ENCODE results near the gene UBAC2. TPM values are rescaled to one million over a fixed set of nuclear protein-coding genes. Genes with fewer than 3 reads are reported as not detected.
"Not testable (repeated sequence)": the region's sequence is repeated elsewhere in the genome, so short reads cannot be mapped to it uniquely, and the experiment has no call there.

UBAC2 gene
- total RNA-seq, 1 experiment from 2014 or later: 96.0 TPM

DNA sequence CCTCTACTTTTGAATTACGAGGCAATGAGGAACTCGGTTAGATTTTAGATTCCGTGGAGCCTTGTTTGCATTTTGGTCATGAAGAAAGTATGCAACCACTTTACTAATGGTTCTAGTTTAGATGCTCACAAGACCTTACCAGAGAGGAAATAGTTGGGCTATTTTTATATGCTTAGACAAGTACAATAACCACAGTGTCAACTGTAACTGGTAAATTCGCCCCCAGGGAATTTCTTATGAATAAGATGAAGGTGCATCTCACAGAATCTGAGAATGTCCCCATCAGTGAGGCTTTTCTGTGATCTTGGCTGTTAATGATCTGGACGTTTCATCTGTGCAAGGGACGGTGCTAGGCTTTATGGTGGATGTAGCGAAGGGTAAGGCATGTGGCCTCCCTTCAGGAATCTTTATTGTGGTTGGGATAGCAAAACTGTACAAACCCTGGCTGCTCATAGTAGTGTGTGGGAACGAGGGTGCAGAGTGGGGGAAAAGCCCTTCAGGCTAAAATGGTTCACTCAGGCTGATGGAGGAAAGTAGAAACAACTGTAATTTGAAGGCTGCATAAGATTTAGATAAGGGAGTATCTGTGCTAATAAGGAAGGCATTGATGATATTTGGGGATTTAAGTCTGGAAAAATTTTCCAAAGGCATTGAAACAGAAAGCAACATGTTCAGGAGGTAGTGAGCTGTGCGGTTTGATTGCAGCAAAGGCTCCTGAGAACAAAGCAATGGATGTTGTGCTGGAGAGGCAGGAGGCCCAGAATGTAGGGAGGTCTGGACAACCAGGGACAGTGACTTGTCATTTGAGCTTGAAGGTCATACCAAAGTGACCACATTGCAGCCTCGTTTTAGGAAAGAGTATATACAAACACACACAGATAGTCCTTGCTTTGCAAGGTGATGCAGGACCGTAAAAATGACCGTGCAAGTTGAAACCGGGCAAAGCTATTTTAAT lies 28.4 kb downstream of the UBAC2 start:
- no peak for DNase-seq (ENCODE audit: low spot score)
- in situ Hi-C loops (cut with HindIII; ENCODE audit: low sequenced_read_pairs): no loop called here

DNA sequence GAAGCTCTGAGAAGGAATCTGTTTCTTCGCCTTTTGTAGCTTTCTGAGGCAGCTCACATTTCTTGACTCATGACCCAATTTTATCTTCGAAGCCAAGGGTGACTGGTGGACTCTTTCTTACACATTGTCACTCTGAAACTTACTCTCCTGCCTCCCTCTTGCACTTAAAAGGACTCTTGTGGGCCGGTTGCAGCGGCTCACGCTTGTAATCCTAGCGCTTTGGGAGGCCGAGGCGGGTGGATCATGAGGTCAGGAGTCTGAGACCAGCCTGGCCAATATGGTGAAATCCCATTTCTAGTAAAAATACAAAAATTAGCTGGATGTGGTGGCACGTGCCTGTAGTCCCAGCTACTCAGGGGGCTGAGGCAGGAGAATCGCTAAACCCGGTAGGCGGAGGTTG lies 29.9 kb downstream of the UBAC2 start:
- DNase-seq (ENCODE audit: low spot score); in situ Hi-C loops (cut with HindIII; ENCODE audit: low sequenced_read_pairs): not testable (repeated sequence)

DNA sequence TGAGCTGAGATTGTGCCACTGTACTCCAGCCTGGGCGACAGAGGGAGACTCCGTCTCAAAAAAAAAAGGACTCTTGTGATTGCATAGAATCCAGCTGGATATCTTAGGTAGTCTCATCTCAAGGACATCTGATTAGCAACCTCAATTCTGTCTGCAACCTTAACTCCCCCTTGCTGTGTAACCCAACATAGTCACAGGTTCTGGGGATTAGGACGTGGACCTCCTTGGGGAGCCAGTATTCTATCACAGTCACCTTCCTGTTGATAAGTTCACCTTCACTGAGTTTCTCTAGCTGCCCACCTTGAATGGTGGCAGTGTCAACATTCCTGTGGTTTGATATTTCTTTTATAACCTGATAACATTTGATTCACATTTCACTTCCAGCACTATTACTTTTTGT lies 30.3 kb downstream of the UBAC2 start:
- DNase-seq (ENCODE audit: low spot score): no peak
- in situ Hi-C loops (cut with HindIII; ENCODE audit: low sequenced_read_pairs): no loop called here

DNA sequence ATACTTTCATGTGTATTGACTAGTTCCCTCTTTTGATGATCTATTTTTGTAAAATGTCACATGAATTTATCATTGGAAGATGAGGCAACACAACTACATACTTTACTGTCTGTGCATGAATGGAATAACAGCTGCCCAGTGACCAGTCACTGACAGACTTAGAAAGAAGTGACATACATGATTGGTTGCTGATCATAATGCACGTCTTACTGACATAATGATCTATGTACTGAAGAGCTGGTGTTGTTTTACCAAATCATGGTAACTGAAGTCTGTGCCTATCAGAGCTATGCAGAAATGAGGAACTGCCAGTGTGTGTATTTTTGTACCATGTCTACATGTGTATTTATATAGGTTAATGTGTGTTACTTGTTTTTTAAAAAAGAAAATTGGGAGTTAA lies 31.1 kb downstream of the UBAC2 start:
- in situ Hi-C loops (cut with HindIII; ENCODE audit: low sequenced_read_pairs): no loop called here
- no peak for DNase-seq (ENCODE audit: low spot score)

DNA sequence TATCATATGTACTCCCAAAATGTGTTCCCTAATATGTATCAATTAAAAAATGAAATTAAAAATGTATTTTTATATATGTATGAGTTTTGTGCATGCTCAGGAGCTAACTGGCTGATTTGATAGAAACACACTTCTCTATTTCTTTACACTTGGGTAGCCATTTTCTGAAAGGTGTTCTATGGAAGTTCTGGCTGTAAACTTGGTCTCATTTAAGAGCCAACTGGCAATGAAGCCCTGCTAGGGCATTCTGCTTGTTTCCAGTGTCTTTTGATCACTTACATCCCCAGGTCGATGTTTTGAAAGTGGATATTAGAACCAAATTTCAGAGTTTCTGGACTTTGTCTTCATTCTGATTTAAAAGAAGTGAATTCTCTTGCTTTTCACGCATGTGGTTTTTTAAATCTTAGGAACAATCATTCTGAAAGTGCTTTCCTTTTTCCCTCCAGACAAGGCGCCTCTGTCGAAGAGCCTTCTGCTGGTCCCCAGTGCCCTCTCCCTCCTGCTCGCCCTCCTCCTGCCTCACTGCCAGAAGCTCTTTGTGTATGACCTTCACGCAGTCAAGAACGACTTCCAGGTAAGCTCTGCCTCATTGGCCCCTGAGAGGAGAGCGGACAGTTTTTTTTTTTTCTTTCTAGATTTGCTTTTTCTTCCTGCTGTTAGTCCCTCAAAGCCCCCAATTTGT lies 37.5 kb downstream of the UBAC2 start:
- no peak for DNase-seq (ENCODE audit: low spot score)
- in situ Hi-C loops (cut with HindIII; ENCODE audit: low sequenced_read_pairs): no loop called here

DNA sequence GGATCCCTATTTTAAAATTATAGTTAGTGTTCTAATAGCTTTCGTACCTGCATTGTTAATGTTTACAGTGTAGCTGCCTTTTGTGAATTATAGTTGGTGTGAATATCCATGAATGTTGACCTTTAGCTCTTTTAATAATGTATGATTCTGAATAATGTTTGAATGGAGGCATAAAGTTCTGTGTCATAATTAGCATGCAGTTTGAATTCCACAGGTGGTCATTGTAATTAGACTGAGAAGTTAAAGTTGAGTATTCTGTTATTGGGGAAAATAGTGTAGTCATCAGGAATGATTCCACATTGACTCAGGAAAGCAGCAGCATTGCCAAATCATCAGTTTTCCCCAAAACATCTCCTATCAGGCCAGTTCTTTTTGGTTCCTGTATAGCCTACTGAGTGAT lies 45.4 kb downstream of the UBAC2 start:
- DNase-seq (ENCODE audit: low spot score): no peak
- in situ Hi-C loops (cut with HindIII; ENCODE audit: low sequenced_read_pairs): no loop called here

DNA sequence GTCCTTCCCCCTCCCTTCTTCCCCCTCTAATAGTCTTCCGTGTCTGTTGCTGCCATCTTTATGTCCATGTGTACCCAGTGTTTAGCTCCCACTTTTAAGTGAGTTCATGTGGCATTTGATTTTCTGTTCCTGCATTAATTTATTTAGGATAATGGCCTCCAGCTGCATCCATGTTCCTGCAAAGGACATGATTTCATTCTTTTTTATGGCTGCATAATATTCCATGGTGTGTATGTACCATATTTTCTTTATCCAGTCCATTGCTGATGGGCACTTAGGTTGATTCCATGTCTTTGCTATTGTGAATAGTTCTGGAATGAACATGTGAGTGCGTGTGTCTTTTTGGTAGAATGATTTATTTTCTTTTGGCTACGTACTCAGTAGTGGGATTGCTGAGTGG lies 48.5 kb downstream of the UBAC2 start:
- DNase-seq (ENCODE audit: low spot score); in situ Hi-C loops (cut with HindIII; ENCODE audit: low sequenced_read_pairs): not testable (repeated sequence)

DNA sequence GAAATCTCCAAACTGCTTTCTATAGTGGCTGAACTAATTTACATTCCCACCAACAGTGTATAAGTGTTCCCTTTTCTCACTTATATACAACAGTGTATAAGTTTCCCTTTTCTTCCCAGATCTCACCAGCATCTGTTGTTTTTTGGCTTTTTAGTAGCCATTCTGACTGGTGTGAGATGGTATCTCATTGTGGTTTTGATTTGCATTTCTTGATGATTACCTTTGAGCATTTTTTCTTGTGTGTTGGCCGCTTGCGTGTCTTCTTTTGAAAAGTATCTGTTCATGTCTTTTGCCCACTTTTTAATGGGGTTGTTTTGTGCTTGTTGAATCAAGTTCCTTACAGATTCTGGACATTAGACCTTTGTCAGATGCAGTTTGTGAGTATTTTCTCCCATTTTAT lies 49.0 kb downstream of the UBAC2 start:
- in situ Hi-C loops (cut with HindIII; ENCODE audit: low sequenced_read_pairs); DNase-seq (ENCODE audit: low spot score): not testable (repeated sequence)

DNA sequence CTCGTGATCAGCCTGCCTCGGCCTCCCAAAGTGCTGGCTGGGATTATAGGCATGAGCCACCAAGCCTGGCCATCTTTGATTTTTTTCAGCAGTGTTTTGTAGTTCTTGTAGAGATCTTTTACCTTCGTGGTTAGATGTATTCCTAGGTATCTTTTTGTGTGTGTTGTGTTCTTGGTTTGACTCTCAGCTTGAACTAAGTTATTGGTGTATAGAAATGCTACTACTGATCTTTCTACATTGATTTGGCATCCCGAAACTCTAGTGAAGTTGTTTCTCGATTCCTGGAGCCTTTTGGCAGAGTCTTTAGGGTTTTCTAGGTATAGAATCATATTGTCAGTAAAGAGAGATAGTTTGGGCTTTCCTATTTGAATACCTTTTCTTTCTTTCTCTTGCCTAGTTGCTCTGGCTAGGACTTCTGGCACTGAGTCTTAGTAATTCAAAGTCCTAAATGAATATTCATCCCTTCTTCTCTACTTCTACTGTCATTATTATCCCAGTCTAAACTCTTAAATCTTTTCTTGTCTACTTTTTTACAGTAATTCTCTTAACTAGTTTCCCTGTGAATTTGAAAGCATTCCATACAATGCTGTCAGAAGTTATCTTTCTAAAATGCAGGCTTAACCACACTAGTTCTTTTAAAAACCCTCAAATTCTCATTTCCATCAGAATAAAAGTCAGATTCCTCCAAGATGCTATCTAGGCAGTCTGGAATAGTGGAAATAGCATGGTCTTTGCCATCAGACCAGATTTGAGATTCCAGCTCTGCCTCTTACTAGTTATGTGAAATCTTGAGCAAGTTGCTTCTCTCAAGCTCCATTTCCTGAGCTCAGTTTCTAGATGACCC lies 50.5 kb downstream of the UBAC2 start:
- no peak for DNase-seq (ENCODE audit: low spot score)
- in situ Hi-C loops (cut with HindIII; ENCODE audit: low sequenced_read_pairs): no loop called here

DNA sequence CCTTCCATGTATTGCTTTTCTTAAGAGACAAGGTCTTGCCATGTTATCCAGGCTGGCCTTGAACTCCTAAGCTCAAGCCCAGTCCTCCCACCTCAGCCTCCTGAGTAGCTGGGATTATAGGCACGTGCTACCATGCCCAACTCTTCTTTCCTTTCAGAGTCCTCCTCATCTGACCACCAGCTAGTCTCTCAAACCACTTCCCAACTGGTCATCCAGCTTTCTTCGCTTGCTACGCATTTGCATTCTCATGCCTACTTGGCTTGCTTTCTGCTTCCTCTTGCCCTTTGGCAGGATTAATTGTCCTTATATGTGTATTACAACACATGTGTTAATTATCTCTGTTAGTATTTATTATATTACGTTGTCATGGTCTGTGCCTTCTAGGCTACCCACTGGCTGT lies 51.3 kb downstream of the UBAC2 start:
- DNase-seq (ENCODE audit: low spot score): no peak
- in situ Hi-C loops (cut with HindIII; ENCODE audit: low sequenced_read_pairs): no loop called here

DNA sequence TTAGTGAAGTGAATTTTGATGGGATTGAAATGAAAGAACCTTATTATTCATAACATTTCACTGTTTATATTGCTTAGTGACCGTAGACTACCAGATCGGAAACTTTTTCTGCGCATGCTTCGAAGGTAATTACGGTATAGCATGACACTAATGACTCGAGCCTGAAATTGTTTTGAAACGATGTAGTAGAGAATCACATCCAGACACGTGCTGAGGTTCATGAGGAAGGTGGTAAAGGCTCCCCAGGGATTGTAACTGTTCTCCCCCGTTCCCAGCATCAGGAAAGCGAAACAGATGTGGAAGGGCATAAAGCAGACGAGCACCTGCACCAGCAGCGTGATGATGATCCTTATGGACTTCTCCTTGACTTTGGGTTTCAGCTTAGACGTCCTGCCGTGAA lies 54.2 kb downstream of the UBAC2 start:
- in situ Hi-C loops (cut with HindIII; ENCODE audit: low sequenced_read_pairs): no loop called here
- no peak for DNase-seq (ENCODE audit: low spot score)

DNA sequence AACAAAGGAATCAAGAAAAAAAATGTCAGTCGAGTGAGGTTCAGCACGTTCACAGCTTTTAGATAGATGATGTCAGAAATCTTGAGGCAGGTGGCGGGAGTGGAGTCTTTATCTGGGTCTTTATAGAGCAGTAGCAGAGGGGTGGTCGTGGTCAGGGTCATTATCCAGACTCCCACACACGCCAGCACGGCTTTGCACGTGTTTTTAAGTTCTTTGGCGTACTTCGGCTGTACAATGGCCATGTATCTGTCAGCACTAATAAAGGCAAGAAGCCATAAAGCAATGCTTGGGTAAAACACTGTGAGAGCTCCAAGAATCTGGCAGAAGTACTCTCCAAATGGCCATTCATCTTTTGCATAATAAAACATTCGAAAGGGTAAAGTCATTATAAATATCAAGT lies 54.6 kb downstream of the UBAC2 start:
- no peak for DNase-seq (ENCODE audit: low spot score)
- in situ Hi-C loops (cut with HindIII; ENCODE audit: low sequenced_read_pairs): no loop called here

DNA sequence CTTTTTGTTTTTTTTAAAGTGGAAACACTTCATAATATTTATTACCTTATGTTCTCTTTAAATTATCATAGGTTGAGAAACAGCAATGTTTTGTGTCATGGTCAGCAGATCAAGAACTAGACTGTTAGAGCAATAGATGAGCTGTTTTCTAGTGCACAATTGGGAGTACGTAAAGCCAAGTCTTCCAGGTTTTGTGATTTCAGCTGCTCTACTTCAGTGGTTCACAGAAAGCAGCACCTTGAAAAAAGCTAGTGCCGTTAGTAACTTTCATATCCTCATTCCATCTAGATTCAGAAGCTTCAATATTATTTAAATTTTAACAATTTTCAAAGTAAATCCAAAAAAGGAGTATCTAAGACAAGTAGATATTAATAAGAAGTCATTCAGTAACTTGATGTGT lies 55.6 kb downstream of the UBAC2 start:
- in situ Hi-C loops (cut with HindIII; ENCODE audit: low sequenced_read_pairs): no loop called here
- no peak for DNase-seq (ENCODE audit: low spot score)

DNA sequence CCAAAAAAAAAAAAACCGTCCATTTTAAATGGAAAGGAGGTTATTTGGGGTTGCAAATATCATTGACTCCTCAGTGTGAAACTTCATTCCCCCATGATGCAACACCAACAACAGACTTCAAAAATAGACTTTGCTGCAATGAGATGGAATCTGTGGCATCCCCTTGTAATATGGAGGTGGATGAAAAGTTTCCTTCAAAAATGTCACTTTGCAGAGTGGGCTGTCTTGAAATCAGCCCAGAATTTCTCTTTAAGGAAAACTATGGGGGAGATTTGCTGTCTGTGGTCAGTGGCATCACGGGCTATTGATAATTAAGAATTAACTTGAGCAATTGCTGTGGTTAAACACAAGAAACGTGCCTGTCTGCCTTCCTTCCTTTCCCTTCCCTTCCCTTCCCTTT lies 56.1 kb downstream of the UBAC2 start:
- in situ Hi-C loops (cut with HindIII; ENCODE audit: low sequenced_read_pairs): no loop called here
- no peak for DNase-seq (ENCODE audit: low spot score)

DNA sequence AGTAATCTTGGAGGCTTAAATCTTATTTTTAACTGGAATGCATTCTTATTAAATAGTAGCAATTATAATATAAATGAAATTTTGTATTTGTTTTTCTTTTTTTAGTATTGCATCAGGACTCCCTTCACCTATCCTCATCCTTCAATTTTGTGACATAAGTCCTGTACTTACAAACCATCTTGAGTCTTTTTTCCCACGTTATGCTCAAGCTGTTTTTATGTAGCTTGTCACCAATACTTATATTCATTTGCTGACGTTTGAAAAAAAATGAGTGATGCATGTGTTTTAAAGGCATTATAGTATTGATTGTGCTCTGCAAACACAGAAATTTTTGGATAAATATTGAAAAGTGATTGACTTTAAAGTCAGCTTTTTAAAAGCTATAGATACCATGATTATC lies 56.6 kb downstream of the UBAC2 start:
- no peak for DNase-seq (ENCODE audit: low spot score)
- in situ Hi-C loops (cut with HindIII; ENCODE audit: low sequenced_read_pairs): no loop called here

DNA sequence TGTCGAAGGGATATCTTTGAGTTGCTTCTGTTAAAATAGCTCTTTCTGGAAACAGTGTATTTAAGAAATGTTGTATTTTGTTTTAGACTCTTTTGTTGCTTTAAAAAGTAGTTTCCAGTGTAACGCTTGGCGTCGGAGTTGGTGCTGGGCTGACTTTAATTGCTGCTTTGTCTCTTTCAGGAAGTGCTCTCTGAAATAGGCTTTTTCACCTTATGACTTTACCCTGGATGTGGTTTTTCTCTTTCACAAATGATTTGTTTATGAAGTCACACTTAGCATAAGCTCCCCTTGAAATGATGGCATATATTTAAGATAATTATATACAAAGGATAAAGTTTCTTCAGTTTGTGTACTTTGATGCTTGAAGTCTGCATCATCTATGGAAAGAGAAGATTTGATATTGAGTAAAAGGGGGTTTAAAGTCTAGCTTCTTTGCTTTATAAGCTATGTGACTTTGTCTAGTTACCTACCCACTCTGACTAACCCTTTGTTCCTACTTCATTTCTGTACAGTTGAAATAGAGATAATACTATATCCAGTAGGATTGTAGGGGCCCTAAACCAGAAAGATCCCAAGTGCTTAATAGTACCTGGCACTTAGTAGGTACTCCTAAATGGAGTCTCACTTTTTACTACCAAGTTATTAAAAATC lies 57.7 kb downstream of the UBAC2 start, which contains the start of gene GPR18:
Gene GPR18, minus strand, starts transcription at position 170 of the 651 bp plus-strand sequence. CDS start 2,507 bp downstream, outside the sequence.
- in situ Hi-C loops (cut with HindIII; ENCODE audit: low sequenced_read_pairs): no loop called here
- no peak for DNase-seq (ENCODE audit: low spot score)

DNA sequence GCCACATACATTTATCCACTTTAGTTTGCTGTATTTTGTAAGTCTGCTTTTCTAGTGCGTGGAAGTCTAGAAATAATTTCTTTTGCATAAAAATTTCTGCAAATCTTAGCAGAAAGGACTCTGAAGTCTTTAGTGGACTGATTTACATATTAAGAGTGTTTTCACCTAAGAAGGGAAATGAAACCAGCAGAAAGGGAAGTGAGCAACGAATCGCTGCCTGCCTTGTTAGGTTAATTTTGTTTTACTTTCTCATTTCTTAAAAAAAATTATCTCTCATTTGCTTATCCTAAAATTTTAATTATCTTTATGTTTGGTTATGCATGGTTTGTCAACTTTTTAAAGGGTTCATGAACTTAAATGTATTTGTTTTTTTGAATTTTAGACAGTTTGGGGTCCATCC lies 58.3 kb downstream of the UBAC2 start:
- in situ Hi-C loops (cut with HindIII; ENCODE audit: low sequenced_read_pairs): no loop called here
- no peak for DNase-seq (ENCODE audit: low spot score)

DNA sequence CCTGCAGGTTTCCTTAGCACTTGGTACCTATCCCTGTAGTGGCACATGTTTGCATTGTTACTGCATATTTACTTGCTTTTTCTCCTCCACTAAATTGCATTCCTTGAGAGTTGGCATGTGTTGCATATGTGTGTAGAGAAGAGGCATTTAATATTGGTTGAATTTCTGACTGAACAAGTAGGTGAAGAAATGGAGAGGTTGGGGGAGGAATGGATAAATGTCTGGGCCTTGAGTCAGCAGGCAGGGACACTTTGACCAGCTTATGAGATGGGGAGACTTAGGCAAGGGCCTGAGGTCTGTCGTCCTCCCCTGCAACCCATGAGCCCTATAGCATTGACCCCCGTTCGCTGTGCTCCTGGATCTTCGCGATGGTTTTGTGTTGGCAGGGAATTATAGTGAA lies 59.6 kb downstream of the UBAC2 start:
- in situ Hi-C loops (cut with HindIII; ENCODE audit: low sequenced_read_pairs): no loop called here
- no peak for DNase-seq (ENCODE audit: low spot score)

DNA sequence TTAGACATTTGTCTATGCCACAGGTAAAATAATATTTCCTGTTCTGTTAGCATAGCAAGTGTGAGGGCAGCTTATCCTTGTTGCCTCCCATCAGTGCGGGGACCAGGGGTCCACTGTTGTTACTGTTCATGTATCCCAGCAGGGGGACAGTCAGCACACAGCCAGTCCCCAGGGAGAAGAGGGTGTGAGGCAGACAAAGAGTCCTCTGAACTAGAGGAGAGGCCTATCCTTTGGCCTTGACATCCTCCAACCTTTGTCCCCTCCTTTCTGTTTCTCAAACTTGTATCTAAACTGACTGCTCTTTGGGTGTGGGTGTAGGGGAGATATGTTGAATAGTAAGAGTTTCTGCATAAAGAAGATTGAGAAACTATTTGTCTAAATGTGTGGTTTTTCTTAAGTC lies 60.4 kb downstream of the UBAC2 start:
- no peak for DNase-seq (ENCODE audit: low spot score)
- in situ Hi-C loops (cut with HindIII; ENCODE audit: low sequenced_read_pairs): no loop called here

Data from G401 (cell line).